Measurements from ENCODE around the gene SLC36A2. TPM values are rescaled to one million over a fixed set of nuclear protein-coding genes. Genes with fewer than 3 reads are reported as not detected.
"Not testable (repeated sequence)": the region's sequence is repeated elsewhere in the genome, so short reads cannot be mapped to it uniquely, and the experiment has no call there.

SLC36A2 gene
- polyA plus RNA-seq, 4 donors, result 4.9 to 8.8 (median 6.2) TPM

DNA sequence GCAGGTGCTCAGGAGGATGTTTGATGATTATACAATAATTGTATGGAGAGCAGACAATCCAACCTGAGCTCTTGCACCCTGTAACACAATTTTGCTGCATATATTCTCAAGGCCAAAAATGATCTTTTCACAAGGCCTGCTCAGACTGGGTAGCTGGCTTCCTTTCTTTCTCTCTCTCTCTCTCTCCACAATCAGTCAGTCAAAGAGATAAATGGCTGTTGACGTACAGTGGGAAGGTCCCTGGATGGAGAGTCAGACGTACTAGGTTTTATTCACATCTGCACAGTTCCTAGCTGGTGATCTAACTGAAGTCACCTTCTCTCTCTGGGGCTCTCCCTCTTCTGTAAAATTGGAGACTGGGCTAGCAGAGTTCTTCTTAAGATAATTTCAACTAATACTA lies 19.8 kb downstream of the SLC36A2 start:
- no peak for DNase-seq (ENCODE audit: low read depth in 4 of 4, low spot score in 3 of 4)

DNA sequence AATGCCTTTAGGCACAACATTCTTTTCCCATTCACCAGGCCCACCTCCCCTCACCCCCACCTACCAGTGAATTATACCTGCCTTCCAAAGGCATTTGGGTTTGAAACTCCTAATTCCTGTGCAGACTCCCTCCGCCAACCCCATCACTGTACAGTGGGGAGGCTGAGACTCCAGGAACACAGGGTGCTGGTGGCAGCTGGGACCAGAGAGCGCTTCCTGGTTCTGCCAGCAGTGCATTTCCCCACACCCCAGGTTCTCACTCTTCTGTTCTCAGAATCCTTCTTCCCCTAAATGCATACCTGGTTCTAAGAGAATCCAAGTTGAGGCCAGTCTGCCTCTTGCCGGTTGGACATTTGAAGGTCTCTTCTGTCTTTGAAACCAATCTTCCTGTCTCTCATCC lies 21.1 kb downstream of the SLC36A2 start:
- no peak for DNase-seq (ENCODE audit: low read depth in 4 of 4, low spot score in 3 of 4)

DNA sequence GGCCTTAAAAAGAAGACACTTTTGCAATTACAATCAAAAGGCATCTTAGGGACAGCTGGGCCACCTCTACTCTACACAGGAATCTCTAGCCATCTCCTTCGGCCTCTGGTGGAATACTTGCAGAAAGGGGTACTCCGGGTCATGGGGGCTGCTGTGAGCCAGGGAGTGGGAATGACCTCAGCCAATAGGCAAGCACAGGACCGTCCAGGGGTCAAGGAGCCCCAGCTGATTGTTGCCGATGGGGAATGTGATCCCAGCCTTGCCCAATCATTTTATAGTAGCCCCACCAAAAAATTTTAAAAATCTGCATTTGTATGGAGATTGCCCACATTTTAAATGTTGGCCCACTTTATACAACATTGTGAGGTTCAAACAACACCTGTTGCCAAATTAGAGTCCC lies 26.9 kb downstream of the SLC36A2 start:
- DNase-seq (ENCODE audit: low read depth in 4 of 4, low spot score in 3 of 4), result no peak

DNA sequence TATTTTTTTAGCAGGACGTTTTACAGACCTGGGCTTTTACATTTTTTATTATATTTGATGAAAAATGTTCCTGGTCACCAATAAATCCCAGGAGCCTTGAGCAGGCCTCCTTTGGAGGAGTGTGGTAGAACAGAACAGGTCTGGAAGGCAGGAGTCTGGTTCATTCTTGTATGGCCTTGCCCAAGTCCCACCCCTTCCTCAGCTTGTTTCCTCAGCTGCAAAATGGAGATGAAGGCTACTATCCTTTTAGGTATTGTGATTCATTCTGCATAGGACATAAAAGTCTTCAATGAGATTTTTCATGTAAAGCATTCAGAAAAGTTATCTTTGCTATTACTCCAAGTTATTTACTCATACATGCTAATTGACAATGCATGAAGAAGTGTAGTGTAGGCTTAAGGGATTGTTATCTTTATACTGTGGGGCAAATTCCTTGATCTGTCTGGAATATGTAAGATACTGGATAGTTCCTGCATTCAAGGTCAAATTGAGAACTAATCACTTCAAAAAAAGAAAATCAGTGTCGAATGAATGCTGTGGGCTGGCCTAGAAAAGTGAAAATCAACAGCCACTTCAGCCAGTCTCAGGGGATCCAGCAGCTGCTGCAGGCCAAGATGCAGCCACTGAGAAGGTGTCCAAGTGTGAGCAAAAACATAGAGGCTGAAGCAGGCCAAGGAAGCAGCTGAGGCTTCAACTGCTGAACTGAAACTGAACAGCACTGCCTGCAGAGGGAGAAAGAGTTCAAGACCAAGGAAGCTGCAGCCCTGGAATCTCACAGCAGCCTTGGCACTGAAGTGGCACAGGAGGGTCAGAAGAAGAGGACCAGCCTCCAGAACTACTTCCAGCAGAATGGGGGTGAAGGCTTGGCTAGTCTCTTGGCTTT lies 28.3 kb downstream of the SLC36A2 start:
- peak in 1 of 4 donors; percentile 1 for DNase-seq (ENCODE audit: low read depth in 4 of 4, low spot score in 3 of 4)

DNA sequence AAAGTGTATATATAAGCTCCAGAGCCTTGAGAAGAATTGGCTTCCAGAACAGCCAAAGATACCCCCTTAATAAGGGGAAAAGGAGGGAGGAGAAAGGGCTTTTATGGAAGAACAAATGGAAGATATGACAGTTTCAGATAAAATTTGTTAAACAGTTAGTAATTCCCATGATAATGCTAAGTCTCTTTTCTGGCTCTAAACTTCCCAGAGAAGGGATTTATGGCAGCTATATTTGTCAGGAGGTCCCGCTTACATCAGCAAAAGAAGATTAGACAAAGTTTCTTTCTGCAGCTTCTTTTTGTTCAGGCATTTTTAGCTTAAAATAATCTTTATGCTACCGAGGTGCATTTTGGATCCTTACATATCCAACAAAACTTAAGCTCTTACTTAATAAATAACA lies 29.5 kb downstream of the SLC36A2 start:
- DNase-seq (ENCODE audit: low read depth in 4 of 4, low spot score in 3 of 4), result no peak

DNA sequence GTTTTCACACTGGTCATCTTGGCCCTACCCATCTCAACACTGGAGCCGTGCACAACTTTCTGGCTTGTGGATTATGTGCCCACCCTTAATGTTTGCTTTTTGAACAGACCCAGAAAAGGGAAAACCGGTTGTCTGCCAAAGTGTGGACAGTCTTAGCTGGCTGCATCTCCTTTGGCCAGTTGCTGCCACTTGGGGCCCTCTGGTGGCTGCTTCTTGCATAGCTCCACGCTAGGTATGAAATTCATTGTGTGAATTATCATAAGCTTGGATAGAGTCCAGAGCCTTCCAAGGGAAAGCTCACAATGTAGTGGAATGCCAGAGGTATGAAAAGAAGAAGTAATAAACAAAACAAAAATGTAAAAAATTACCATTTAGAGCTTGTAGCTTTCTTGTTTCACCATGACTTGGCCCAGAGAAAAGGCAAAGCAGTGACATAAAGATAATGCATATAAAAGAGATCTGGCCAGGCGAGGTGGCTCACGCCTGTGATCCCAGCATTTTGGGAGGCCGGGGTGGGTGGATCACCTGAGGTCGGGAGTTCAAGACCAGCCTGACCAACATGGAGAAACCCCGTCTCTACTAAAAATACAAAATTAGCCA lies 31.3 kb downstream of the SLC36A2 start:
- DNase-seq (ENCODE audit: low read depth in 4 of 4, low spot score in 3 of 4), result peak; percentile 32 to 56 (median 38)

DNA sequence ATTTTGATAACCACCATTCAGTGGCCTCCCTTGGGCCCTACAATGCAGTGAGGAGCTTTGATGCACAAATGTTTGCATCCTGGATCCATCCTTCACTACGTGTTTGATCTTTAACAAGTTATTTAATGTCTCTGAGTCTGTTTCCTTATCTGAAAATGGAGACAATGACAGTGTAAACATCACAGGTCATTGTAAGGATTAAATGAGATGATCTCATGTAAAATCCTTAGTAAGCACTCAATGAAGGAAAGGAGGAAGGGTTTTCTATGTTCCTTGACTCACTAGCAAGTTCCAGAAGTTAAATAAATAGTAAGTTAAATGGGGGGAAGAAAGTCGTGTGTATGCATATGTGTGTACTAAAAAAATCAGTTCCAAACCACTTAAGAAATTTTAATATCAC lies 34.0 kb downstream of the SLC36A2 start:
- DNase-seq (ENCODE audit: low read depth in 4 of 4, low spot score in 3 of 4), result no peak

DNA sequence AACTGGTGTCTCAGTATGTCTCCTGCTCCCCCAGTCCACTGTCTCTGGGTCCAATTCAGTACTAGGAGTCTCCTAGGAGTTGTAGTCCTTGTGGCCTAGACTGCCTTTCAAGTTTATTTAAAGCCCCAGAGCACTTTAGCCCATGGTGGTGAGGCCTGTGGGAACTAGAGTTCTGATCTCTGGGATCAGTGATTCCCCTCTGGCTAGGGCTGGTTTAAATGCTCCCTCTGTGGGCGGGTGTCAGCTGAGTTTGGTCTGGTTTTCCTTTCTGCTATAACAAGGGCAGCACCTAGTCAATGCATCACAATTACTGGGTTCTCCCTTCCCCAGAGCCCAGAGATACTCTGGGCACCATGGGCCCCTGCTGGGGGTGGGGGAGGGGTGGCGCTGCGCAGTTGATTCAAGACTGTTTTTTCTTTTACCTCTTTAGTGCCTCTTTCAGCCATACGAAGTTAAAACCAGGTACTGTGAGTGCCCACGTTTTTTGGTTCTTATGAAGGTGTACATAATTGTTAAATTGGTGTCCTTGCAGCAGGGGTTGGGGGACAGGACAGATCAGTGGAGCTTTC lies 34.5 kb downstream of the SLC36A2 start:
- no peak for DNase-seq (ENCODE audit: low read depth in 4 of 4, low spot score in 3 of 4)

DNA sequence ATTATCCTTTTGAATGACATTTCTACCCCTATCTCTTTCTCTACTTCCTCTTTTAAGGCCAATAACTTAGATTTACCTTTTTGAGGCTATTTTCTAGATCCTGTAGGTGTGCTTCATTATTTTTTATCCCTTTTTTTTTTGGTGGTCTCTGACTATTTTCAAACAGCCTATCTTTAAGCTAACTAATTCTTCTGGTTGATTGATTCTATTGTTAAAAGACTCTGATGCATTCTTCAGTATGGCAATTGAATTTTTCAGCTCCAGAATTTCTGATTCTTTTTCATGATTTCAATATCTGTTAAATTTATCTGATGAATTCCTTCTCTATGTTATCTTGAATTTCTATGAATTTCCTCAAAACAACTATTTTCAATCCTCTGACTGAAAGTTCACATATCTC lies 36.4 kb downstream of the SLC36A2 start:
- DNase-seq (ENCODE audit: low read depth in 4 of 4, low spot score in 3 of 4), result no peak

DNA sequence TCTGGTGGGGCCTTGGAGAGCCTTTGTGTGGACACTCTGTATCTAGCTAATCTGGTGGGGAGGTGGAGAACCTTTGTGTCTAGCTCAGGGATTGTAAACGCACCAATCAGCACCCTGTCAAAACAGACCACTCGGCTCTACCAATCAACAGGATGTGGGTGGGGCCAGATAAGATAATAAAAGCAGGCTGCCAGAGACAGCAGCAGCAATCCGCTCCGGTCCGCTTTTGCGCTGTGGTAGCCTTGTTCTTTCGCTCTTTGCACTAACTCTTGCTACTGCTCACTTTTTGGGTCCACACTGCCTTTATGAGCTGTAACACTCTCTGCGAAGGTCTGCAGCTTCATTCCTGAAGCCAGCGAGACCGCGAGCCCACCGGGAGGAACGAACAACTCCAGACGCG lies 37.5 kb downstream of the SLC36A2 start:
- DNase-seq (ENCODE audit: low read depth in 4 of 4, low spot score in 3 of 4), result not testable (repeated sequence)

DNA sequence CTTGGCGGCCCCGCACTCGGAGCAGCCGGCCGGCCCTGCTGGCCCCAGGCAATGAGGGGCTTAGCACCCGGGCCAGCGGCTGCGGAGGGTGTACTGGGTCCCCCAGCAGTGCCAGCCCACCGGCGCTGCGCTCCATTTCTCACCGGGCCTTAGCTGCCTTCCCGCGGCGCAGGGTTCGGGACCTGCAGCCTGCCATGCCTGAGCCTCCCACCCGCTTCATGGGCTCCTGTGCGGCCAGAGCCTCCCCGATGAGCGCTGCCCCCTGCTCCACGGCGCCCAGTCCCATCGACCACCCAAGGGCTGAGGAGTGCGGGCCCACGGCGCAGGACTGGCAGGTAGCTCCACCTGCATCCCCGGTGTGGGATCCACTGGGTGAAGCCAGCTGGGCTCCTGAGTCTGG lies 38.1 kb downstream of the SLC36A2 start:
- DNase-seq (ENCODE audit: low read depth in 4 of 4, low spot score in 3 of 4), result not testable (repeated sequence)

DNA sequence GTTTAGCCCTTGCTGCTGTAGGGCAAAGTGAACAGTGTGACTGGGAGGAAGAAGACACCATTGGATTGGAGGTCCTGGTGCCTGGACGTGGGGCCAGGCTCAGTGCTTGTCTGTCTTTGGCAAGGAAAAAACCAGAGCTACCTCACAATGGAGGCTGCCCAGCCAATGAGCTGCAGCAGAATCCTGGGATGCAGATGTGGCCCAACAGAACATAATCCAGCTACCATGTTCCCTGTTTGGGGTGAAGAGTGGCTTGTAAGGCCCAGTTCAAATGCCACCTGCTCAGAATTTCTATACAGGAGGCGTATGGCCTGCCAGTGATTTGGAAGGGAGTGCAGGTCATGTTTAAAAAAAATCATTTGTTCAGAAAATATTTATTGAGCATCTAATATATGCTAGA lies 43.7 kb downstream of the SLC36A2 start, which contains the start of gene SLC36A3:
Gene SLC36A3 (minus strand): TSS at position 101 of the 400 bp plus-strand sequence. CDS start 412 bp downstream, outside the sequence.
- DNase-seq (ENCODE audit: low read depth in 4 of 4, low spot score in 3 of 4), result no peak

DNA sequence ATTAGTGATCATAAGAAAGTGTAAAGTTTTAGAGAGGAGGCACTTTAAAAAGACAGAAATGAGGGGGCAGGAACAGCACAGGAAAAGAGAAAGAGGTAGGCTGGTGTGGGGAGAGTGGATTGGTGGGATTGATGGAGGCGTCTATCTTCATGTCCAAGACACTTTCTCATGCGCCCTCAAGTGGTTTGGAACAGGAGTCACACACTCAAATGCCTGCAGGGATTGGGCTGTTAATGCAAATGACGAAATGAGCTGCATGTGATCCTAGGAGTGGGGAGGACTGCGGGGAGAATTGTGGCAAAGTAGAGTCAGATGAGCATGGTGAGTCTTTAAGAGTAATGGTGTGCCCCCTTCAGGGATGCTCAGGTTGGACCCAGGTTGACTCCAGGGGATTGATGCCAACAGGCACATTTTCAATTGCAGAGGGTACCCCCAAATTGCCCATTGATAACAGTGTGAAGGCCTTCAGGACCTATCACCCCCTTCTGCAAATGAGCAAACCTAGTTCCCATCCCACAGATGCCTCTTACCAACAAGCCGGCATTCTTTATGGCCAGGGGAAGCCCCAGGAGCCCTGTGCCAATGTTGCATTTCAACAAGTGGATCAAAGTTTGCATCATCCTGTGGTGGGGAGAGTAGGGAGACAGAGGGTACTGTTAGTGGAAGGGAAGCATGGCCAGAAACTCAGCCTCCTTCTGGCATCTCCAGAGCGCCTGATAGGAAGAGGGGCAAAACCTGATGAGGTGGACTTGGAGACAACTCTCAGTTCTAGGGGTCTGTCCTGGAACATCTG lies 49.1 kb downstream of the SLC36A2 start:
- no peak for DNase-seq (ENCODE audit: low read depth in 4 of 4, low spot score in 3 of 4)

DNA sequence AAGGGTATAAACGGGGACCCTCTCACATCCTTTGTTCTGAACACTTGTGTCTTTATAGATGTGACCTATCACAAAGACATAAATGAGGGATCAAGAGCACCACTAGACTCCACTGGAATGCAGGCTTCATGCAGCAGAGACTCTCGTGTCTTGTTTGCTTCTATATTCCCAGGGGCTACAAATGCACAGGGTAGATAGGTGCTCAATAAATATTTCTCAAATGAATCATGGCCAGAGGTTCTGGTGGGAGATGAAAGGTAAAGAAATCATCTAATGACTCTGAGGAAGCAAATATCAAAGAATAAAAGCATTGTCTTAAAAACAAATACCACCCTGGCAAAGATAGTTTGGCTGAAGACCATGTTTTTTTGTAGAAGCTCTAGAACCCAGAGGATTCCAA lies 50.4 kb downstream of the SLC36A2 start:
- DNase-seq (ENCODE audit: low read depth in 4 of 4, low spot score in 3 of 4), result no peak

DNA sequence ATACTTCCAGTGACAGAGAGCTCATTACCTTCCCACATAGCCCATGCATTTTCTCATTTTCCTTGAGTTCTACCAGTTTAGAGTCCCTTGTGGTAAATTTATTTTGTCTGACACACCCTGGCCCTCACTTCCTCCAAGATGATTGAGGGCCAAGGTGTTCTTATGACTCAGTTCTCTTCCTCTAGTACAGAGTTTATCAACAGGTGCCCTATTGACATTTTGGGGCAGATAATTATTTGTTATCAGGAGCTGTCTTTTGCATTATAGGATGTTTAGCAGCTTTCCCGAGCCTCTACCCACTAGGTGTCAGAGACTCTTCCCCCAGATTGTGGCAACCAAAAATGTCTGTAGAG lies 50.9 kb downstream of the SLC36A2 start:
- DNase-seq (ENCODE audit: low read depth in 4 of 4, low spot score in 3 of 4), result no peak

DNA sequence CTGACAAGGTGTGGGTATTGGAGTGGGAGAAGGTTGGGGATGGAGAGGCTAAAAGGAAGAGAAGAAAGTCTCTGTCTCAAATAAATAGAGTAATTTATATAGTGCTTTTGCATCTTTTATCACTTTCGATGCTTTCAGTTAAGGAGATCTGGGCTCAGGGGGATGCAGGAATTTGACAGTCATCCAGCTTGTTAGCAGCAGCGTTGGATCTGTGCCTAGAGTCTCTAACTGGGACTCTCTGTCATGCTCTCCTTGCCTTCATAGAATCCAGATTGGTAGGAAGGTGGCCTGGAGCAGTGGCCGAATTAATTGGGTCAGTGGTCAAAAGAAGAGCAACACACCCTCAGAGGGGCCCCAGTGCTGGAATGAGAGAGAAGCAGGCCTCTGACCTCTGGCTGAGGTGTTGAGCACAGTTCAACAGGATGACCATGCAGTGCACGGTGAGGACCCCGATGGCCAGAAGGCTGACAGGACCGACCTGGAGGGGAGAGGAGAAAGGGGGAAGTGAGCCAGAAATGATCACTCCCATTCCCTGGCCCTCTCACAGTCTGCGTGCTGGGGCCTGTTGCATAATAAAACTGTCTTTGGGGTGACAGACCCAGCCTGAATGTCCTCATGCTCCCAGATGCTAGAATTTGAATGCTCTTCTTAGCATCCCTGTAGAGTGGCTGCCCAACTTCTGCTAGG lies 51.4 kb downstream of the SLC36A2 start:
- no peak for DNase-seq (ENCODE audit: low read depth in 4 of 4, low spot score in 3 of 4)

DNA sequence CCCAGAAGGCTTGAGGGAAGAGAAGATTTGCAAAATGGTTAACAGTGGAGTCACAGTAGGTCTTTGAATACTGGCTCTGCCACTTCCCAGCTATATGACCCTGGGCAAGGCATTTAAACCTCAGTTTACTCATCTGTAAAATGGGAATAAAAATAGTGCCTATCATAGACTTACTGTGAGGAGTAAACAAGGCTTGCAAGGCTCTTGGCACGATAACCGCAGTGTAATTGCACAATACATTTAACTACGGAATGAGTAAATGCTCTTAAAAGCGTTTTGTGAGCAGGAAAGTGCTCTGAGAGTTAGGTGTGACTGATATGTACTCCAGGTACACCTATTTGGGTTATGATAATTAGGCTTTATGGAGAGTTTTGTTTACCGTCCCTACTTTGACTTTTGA lies 52.2 kb downstream of the SLC36A2 start:
- DNase-seq (ENCODE audit: low read depth in 4 of 4, low spot score in 3 of 4), result no peak

DNA sequence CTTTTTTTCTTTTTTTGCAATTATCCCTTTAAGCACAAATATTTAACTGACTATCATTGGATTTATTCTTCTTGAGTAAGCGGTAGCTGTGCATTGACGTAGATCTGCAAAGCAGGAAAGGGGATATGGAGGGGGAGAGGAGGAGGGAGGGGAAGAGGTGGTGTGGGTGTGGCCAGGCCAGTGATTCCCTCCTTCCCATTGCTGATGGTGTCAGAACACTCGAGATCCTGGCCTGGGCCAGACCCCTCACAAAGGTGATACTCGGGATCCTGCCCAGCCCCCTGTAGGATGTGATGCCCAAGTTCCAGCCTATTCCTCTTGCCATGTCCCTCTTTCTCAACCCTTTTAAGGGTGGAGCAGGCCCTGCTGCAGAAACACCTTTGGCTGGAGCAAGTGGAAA lies 53.7 kb downstream of the SLC36A2 start:
- DNase-seq (ENCODE audit: low read depth in 4 of 4, low spot score in 3 of 4), result no peak

DNA sequence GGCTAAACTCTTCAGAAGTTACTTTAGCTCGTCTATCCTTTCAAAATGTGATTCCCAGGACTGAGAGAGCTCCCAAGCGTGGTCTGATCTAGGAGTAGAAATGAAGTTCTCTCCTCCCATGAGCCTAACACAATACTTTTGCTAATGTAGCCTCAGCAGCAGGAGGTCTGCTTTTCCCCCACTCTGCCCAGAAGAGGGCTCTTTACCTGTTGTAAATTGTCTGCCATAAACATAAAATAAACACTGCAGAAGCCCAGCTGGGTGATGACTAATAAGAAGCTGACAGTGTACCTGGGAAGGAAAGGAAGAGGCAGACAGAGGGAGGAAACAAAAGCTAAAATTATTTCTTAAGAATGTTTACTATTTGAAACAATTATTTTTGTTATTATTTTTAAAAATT lies 59.2 kb downstream of the SLC36A2 start:
- no peak for DNase-seq (ENCODE audit: low read depth in 4 of 4, low spot score in 3 of 4)

DNA sequence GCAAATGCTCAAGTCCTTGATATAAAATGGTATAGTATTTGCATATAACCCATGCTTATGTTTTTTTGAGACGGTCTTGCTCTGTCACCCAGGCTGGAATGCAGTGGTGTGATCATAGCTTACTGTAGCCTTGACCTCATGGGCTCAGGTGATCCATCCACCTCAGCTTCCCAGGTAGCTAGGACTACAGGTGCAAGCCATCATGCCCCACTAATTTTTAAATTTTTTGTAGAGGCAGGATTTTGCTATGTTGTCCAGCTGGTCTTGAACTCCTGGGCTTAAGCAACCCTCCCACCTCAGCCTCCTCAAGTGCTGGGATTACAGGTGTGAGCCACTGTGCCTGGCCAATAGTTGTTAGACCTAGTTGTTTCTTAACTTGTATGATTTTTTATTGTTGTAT lies 61.1 kb downstream of the SLC36A2 start:
- DNase-seq (ENCODE audit: low read depth in 4 of 4, low spot score in 3 of 4), result no peak

All from right renal pelvis (tissue), 4 donors.